BJ (cell line): ENCODE data around the gene TMEM143. TPM values are rescaled to one million over a fixed set of nuclear protein-coding genes. Genes with fewer than 3 reads are reported as not detected.

Experiments used
- CTCF ChIA-PET: fragments of 350-600 bp; formaldehyde crosslinking; extraction: SDS; loops from one replicate; lab custom pipeline; 2021; ENCODE audit warnings: antibody characterized with exemption, inconsistent platforms; lab: Yijun Ruan, JAX
- POLR2A ChIA-PET: fragments of 300-600 bp; sonication (Branson Sonifier 250); formaldehyde crosslinking; extraction: SDS; loops from one replicate; lab custom pipeline; 2021; ENCODE audit warnings: antibody characterized with exemption; lab: Charles Lee
- DNase-seq: peaks from one replicate; pipeline ENCODE4 v3.0.0-alpha.2; 2011; ENCODE audit warnings: low read depth
- H3K27me3 ChIP-seq: 2 replicates; pipeline ENCODE4 v1.6.0; 2011; ENCODE audit warnings: low read length; ENCODE audit not compliant: control insufficient read depth, insufficient read depth
- H3K36me3 ChIP-seq: 2 replicates; pipeline ENCODE4 v1.5.1; 2011; ENCODE audit warnings: low read length; ENCODE audit not compliant: control insufficient read depth, insufficient read depth
- H3K4me3 ChIP-seq: 2 replicates; pipeline ENCODE4 v1.5.1; 2011; ENCODE audit warnings: low read depth, mild to moderate bottlenecking, control low read depth, low read length
- CTCF ChIP-seq: IDR thresholded peaks from 2 replicates; pipeline ENCODE4 v1.5.1; 2011; ENCODE audit warnings: low read depth, mild to moderate bottlenecking, control low read depth, inconsistent platforms, low read length, moderate library complexity; ENCODE audit not compliant: insufficient read depth
- polyA plus RNA-seq: library from polyadenylated mRNA; depleted of rRNA; stranded (reverse); fragments of >200 nt; gene quantifications from 2 replicates; pipeline ENCODE4 v1.2.3, GENCODE V29; 2011

TMEM143 gene
- polyA plus RNA-seq, 1 experiment = 9.9 TPM

GRCh38 chr19:48397263-48398101, 33.7 kb upstream of the TMEM143 start:
- no peak for DNase-seq
- ChIA-PET POLR2A (no interaction called here), CTCF (no interaction called here)
- TF ChIP-seq CTCF = no peak
- peaks cover 4% of the 10 kb centered on the region; the same call in 1 of the 2 replicates for H3K27me3 ChIP-seq
- H3K4me3 ChIP-seq = peak overlapping the region; percentile 60
- H3K36me3 ChIP-seq = no peaks in the 10 kb centered on the region

- TF ChIP-seq CTCF = no peak
- Histone ChIP-seq H3K4me3 (no peak overlapping the region), H3K27me3 (peaks cover 4% of the 10 kb centered on the region; the same call in 1 of the 2 replicates), H3K36me3 (no peaks in the 10 kb centered on the region)
- no peak for DNase-seq
- ChIA-PET CTCF (no interaction called here), POLR2A (no interaction called here)
Observed at GRCh38 chr19:48396824-48397176, 33.1 kb upstream of the TMEM143 start.

GRCh38 chr19:48396016-48396823, 32.5 kb upstream of the TMEM143 start:
- ChIA-PET POLR2A (no interaction called here), CTCF (interaction anchor here (0.8 to 1.5 kb wide), 2 partner anchors 15 to 93 kb away, joined by 3 read pairs; no protein-coding TSS in a partner anchor)
- TF ChIP-seq CTCF = no peak
- DNase-seq = no peak
- no peak overlapping the region for H3K4me3 ChIP-seq
- H3K36me3 ChIP-seq = no peaks in the 10 kb centered on the region
- peaks cover 4% of the 10 kb centered on the region; the same call in 1 of the 2 replicates for H3K27me3 ChIP-seq

- ChIA-PET CTCF (interaction anchor here (0.7 to 1.5 kb wide), 3 partner anchors 15 to 211 kb away, joined by 3 to 4 read pairs (median 3); no protein-coding TSS in a partner anchor), POLR2A (interaction anchor here (0.6 kb wide), 1 partner anchor 28 kb away, joined by 8 read pairs; no protein-coding TSS in a partner anchor)
- Histone ChIP-seq H3K36me3 (no peaks in the 10 kb centered on the region), H3K27me3 (peaks cover 4% of the 10 kb centered on the region; the same call in 1 of the 2 replicates), H3K4me3 (no peak overlapping the region)
- TF ChIP-seq CTCF = no peak
- no peak for DNase-seq
Observed at GRCh38 chr19:48395499-48395898, 31.8 kb upstream of the TMEM143 start.

GRCh38 chr19:48395170-48395455, 31.4 kb upstream of the TMEM143 start:
- Histone ChIP-seq H3K36me3 (no peaks in the 10 kb centered on the region), H3K27me3 (peaks cover 4% of the 10 kb centered on the region; the same call in 1 of the 2 replicates), H3K4me3 (no peak overlapping the region)
- POLR2A ChIA-PET = interaction anchor here (0.6 kb wide), 1 partner anchor 27 kb away, joined by 8 read pairs; no protein-coding TSS in a partner anchor
- no peak for TF ChIP-seq CTCF
- CTCF ChIA-PET = interaction anchor here (0.7 to 1.5 kb wide), 3 partner anchors 14 to 211 kb away, joined by 3 to 4 read pairs (median 3); no protein-coding TSS in a partner anchor
- DNase-seq = no peak
